HEK293T (cell line): Measurements from ENCODE around the gene ACSF2.

Source experiments
- ARNT ChIP-seq: fragments of 450-650 bp; IDR thresholded peaks from 2 replicates; pipeline ENCODE4 v1.6.1; 2017; ENCODE audit warnings: mild to moderate bottlenecking
- BHLHE40 ChIP-seq: fragments of 450-650 bp; IDR thresholded peaks from 2 replicates; pipeline ENCODE4 v1.6.1; 2016; ENCODE audit warnings: mild to moderate bottlenecking, moderate library complexity, borderline replicate concordance
- ELF4 ChIP-seq: fragments of 450-650 bp; IDR thresholded peaks from 2 replicates; pipeline ENCODE4 v1.6.1; 2017; ENCODE audit warnings: antibody characterized with exemption
- FOXK2 ChIP-seq: fragments of 450-650 bp; IDR thresholded peaks from 2 replicates; pipeline ENCODE4 v1.6.1; 2016; ENCODE audit warnings: mild to moderate bottlenecking
- FOXM1 ChIP-seq: fragments of 450-650 bp; IDR thresholded peaks from 2 replicates; pipeline ENCODE4 v1.6.1; 2017; ENCODE audit warnings: mild to moderate bottlenecking, borderline replicate concordance
- HDGF ChIP-seq: fragments of 450-650 bp; IDR thresholded peaks from 2 replicates; pipeline ENCODE4 v1.6.1; 2017; ENCODE audit warnings: antibody characterized with exemption, borderline replicate concordance
- NFRKB ChIP-seq: fragments of 450-650 bp; IDR thresholded peaks from 2 replicates; pipeline ENCODE4 v1.6.1; 2016; ENCODE audit warnings: mild to moderate bottlenecking, moderate library complexity
- SP1 ChIP-seq: fragments of 450-650 bp; IDR thresholded peaks from 2 replicates; pipeline ENCODE4 v1.6.1; 2017
- SUZ12 ChIP-seq: fragments of 450-650 bp; IDR thresholded peaks from 2 replicates; pipeline ENCODE4 v1.6.1; 2016; ENCODE audit warnings: mild to moderate bottlenecking
- TARDBP ChIP-seq: fragments of 450-650 bp; IDR thresholded peaks from 2 replicates; pipeline ENCODE4 v1.6.1; 2016

DNA sequence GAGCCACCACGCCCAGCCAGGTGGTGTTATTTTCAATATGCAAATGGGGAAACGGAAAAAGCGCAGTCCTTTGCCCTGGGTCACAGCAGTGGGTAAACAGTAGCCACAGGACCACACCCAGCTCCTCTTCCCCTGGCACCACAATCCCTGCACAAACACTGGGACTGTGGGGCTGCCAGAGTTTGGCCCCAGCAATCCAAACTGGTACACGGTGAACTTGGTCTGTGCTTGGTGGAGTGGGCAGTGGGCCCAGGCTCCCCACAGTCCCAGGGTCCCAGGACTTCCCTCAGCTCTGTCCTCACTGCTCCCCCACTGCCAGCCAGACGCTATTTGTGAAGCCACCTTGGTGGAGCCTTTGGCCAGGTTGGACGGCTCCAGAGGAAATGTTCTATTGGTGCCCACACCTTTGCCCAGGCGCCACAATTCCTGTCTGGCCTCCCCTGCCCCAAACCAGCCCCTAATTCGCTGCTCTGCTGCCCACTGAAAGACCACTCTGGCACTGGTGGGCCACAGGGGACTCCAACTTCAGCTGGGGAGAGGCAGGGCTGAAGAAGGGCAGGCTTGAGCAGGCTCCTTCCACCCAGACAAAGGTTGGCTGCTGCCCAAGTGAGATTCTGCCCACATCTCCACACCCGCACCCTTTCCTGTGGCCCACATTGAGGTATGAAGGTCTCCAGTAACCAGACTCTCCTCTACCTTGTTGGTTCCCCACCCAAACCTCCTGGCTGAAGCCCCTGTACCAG is 40.5 kb downstream of the ACSF2 start:
- TF ChIP-seq HDGF, result no peak
- no peak for TF ChIP-seq FOXM1
- no peak for TF ChIP-seq FOXK2
- TF ChIP-seq SUZ12, result no peak
- no peak for TF ChIP-seq TARDBP
- TF ChIP-seq SP1, result no peak
- no peak for TF ChIP-seq NFRKB
- no peak for TF ChIP-seq BHLHE40
- TF ChIP-seq ARNT, result no peak
- TF ChIP-seq ELF4, result no peak
